Measurements from ENCODE around the gene PERM1.
A peak's percentile ranks its signal among the peaks of the same experiment; 100 is the strongest.

PERM1 gene

GRCh38 chr1:925561-926421 is 56.1 kb downstream of the PERM1 start:
- Histone ChIP-seq H3K4me3 (ENCODE audit: low read depth, low read length) (peak overlapping the region; percentile 45), H3K9ac (ENCODE audit: low read depth, low read length) (peak overlapping the region; percentile 5), H3K27me3 (ENCODE audit: control insufficient read depth, insufficient read depth, low read length) (peaks cover 81% of the 10 kb centered on the region), H3K9me3 (ENCODE audit: control insufficient read depth, insufficient read depth, low read length) (no peaks in the 10 kb centered on the region), H3K4me1 (ENCODE audit: control insufficient read depth, insufficient read depth, low read length) (peaks cover 4% of the 10 kb centered on the region), H3K36me3 (ENCODE audit: control insufficient read depth, insufficient read depth, low read length) (peaks cover 3% of the 10 kb centered on the region)
